C4-2B (cell line): ENCODE data around the gene CRISPLD2.

Experiments
- CTCF ChIP-seq: fragments of 450-650 bp; conservative IDR thresholded peaks from 2 replicates; pipeline ENCODE4 v1.5.1; 2017; ENCODE audit warnings: mild to moderate bottlenecking
- ZFX ChIP-seq: fragments of 450-650 bp; IDR thresholded peaks from 2 replicates; pipeline ENCODE4 v1.6.1; 2017

GRCh38 chr16:84948851-84949610 is 129.2 kb downstream of the CRISPLD2 start:
- TF ChIP-seq CTCF, result no peak
- TF ChIP-seq ZFX, result no peak
